ENCODE data around the gene BRINP2. TPM values are rescaled to one million over a fixed set of nuclear protein-coding genes. Genes with fewer than 3 reads are reported as not detected.

BRINP2 gene, protein sequence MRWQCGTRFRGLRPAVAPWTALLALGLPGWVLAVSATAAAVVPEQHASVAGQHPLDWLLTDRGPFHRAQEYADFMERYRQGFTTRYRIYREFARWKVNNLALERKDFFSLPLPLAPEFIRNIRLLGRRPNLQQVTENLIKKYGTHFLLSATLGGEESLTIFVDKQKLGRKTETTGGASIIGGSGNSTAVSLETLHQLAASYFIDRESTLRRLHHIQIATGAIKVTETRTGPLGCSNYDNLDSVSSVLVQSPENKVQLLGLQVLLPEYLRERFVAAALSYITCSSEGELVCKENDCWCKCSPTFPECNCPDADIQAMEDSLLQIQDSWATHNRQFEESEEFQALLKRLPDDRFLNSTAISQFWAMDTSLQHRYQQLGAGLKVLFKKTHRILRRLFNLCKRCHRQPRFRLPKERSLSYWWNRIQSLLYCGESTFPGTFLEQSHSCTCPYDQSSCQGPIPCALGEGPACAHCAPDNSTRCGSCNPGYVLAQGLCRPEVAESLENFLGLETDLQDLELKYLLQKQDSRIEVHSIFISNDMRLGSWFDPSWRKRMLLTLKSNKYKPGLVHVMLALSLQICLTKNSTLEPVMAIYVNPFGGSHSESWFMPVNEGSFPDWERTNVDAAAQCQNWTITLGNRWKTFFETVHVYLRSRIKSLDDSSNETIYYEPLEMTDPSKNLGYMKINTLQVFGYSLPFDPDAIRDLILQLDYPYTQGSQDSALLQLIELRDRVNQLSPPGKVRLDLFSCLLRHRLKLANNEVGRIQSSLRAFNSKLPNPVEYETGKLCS
- polyA plus RNA-seq (2011; rRNA removed) (0.07 and 0.09 TPM in 2 replicates), polyA plus RNA-seq (2017; fragmentation: RNase III; extraction: RNeasy Plus Mini Kit Qiagen cat#74134 plus additional on column Dnase treatment) (0.04 TPM in 2 of 3 replicates, not detected in the other), polyA minus RNA-seq (2011; rRNA and poly(A)+ RNA removed) (0.10 and 0.17 TPM in 2 replicates)
- 0.01 and 0.06 TPM in 2 replicates for polyA plus RNA-seq (2012; cell fraction: cytosol; rRNA removed)
- 0.09 and 0.12 TPM in 2 replicates for polyA plus RNA-seq (2012; cell fraction: nucleus; rRNA removed)

DNA sequence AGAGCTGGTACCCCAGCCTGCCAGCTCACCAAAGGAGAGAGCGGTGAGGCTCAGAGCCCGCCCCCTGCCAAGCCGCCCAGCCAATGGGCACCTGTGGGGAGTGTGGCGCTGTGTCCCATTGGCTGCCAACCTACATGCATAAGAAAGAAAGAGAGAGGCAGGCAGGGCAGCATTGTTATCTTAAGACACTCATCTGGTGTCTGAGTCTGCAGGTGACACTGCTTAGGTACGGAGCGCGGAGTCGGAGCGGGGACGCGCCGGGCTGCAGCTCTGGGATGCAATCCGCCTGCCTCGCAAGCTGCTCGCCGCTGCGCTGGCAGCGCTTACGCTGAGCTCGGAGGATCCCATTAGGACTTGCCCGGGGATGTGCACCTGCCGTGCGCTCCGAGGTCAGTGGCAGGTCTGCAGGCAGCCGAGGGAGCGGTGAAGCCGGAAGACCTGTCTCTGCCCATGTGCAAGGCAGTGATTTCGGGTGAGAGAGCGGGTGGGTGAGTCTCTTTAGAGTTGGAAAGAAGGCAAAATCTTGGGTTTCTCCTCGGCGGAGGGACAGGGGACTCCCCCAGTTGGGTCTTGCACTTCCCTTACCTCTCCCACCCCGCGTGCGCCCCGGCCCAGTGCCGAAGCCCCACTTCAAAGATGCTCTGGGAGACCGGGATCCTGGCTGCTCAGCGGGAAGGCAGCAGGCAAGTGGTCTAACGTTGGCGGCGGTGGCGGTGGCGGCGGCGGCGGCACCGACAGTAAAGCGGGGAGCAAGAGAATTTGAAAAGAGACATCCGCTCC is at the start of gene BRINP2:
Gene BRINP2, plus strand, starts transcription at position 203 of the 780 bp plus-strand sequence. CDS start 58,919 bp downstream, outside the sequence.
- FAIRE-seq, result no peak
- no peaks in the 10 kb centered on the region for H3K9me3 ChIP-seq
- H3K4me3 ChIP-seq, result peak within 1 kb of the TSS; percentile 45
- ATAC-seq, result peak; percentile 94 to 98
- H3K27ac ChIP-seq, result no peak within 1 kb of the TSS
- ChIA-PET CTCF (interaction anchor here (1.1 to 3.4 kb wide), 3 partner anchors 11 to 128 kb away, joined by 3 to 25 read pairs (median 3); no protein-coding TSS in a partner anchor), POLR2A (no interaction called here)
- H3K4me2 ChIP-seq, result peak within 1 kb of the TSS; percentile 99
- 33% methylated on average over 18 of the region's 49 CpGs for WGBS (ENCODE audit: missing lambda C conversion rate)
- no peak for TF ChIP-seq HOXB13 (CRISPR knock-in tag; IDR thresholded peaks at IDR 0.05; ENCODE audit: low read depth)
- TF ChIP-seq, protein P1, sequence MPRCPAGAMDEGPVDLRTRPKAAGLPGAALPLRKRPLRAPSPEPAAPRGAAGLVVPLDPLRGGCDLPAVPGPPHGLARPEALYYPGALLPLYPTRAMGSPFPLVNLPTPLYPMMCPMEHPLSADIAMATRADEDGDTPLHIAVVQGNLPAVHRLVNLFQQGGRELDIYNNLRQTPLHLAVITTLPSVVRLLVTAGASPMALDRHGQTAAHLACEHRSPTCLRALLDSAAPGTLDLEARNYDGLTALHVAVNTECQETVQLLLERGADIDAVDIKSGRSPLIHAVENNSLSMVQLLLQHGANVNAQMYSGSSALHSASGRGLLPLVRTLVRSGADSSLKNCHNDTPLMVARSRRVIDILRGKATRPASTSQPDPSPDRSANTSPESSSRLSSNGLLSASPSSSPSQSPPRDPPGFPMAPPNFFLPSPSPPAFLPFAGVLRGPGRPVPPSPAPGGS (IDR thresholded peaks at IDR 0.05), result no peak
- TF ChIP-seq POLR2AphosphoS2 (conservative IDR thresholded peaks at IDR 0.05; ENCODE audit: low read length), result no peak
- TF ChIP-seq, protein P2, sequence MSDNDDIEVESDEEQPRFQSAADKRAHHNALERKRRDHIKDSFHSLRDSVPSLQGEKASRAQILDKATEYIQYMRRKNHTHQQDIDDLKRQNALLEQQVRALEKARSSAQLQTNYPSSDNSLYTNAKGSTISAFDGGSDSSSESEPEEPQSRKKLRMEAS (IDR thresholded peaks at IDR 0.05), result no peak
- TF ChIP-seq, protein P3, sequence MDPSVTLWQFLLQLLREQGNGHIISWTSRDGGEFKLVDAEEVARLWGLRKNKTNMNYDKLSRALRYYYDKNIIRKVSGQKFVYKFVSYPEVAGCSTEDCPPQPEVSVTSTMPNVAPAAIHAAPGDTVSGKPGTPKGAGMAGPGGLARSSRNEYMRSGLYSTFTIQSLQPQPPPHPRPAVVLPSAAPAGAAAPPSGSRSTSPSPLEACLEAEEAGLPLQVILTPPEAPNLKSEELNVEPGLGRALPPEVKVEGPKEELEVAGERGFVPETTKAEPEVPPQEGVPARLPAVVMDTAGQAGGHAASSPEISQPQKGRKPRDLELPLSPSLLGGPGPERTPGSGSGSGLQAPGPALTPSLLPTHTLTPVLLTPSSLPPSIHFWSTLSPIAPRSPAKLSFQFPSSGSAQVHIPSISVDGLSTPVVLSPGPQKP (IDR thresholded peaks at IDR 0.05; ENCODE audit: low read depth, low read length), result no peak
- TF ChIP-seq JUN (IDR thresholded peaks at IDR 0.05), result no peak
- TF ChIP-seq, protein P4, sequence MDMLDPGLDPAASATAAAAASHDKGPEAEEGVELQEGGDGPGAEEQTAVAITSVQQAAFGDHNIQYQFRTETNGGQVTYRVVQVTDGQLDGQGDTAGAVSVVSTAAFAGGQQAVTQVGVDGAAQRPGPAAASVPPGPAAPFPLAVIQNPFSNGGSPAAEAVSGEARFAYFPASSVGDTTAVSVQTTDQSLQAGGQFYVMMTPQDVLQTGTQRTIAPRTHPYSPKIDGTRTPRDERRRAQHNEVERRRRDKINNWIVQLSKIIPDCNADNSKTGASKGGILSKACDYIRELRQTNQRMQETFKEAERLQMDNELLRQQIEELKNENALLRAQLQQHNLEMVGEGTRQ (IDR thresholded peaks at IDR 0.05), result no peak
- no peak for TF ChIP-seq MYC (IDR thresholded peaks at IDR 0.05; ENCODE audit: borderline replicate concordance, low read length)
- no peak for TF ChIP-seq EHF (CRISPR knock-in tag; IDR thresholded peaks at IDR 0.05)
- no peak for TF ChIP-seq RAD21 (conservative IDR thresholded peaks at IDR 0.05 in 1 of 2, IDR thresholded peaks at IDR 0.05 in 1 of 2)
- TF ChIP-seq KDM1A (IDR thresholded peaks at IDR 0.05; ENCODE audit: low read depth), result no peak
- TF ChIP-seq ZSCAN20 (CRISPR knock-in tag; IDR thresholded peaks at IDR 0.05), result no peak
- TF ChIP-seq CEBPB (IDR thresholded peaks at IDR 0.05), result no peak
- TF ChIP-seq BHLHE40 (IDR thresholded peaks at IDR 0.05; ENCODE audit: low read depth, low read length), result no peak
- TF ChIP-seq, protein P5, sequence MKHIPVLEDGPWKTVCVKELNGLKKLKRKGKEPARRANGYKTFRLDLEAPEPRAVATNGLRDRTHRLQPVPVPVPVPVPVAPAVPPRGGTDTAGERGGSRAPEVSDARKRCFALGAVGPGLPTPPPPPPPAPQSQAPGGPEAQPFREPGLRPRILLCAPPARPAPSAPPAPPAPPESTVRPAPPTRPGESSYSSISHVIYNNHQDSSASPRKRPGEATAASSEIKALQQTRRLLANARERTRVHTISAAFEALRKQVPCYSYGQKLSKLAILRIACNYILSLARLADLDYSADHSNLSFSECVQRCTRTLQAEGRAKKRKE (CRISPR knock-in tag; IDR thresholded peaks at IDR 0.05; ENCODE audit: low read depth), result no peak
- DNase-seq (ENCODE audit: low read depth in 1 of 2, low spot score in 1 of 2), result peak; percentile 46 to 66
- H3K4me1 ChIP-seq, result peaks cover 7% of the 10 kb centered on the region; the same call in 1 of the 3 replicates

Measured in A549 (cell line).